NB4 (cell line): ENCODE data around the gene TBXAS1.

Source experiments
- CTCF ChIP-seq: IDR thresholded peaks from one replicate; pipeline ENCODE4 v1.5.1; 2012; ENCODE audit warnings: low read depth, low read length
- MAX ChIP-seq: IDR thresholded peaks from 2 replicates; pipeline ENCODE4 v1.6.1; 2011; ENCODE audit warnings: low read depth, low read length
- MYC ChIP-seq: IDR thresholded peaks from 2 replicates; pipeline ENCODE4 v1.6.1; 2011; ENCODE audit warnings: low read depth, low read length
- POLR2A ChIP-seq: IDR thresholded peaks from 2 replicates; pipeline ENCODE4 v1.6.1; 2011; ENCODE audit warnings: mild to moderate bottlenecking; ENCODE audit not compliant: insufficient read length; ENCODE audit errors: extremely low read depth

- no peak for TF ChIP-seq MAX
- TF ChIP-seq CTCF: no peak
- no peak for TF ChIP-seq MYC
- no peak for TF ChIP-seq POLR2A
Measured at GRCh38 chr7:140023728-140024127, 194.7 kb downstream of the TBXAS1 start.
